HEK293 (cell line): Measurements from ENCODE around the gene SENP7.

Experiments
- CTCF ChIA-PET: fragments of 350-600 bp; formaldehyde crosslinking; extraction: SDS; loops from one replicate; lab custom pipeline; 2021; ENCODE audit warnings: antibody characterized with exemption; lab: Yijun Ruan, JAX
- POLR2A ChIA-PET: fragments of 300-600 bp; formaldehyde crosslinking; extraction: SDS; loops from one replicate; lab custom pipeline; 2020; ENCODE audit warnings: antibody characterized with exemption, inconsistent platforms; lab: Yijun Ruan, JAX
- H3K27ac ChIP-seq: fragments of 200-500 bp; sonication (Bioruptor generic); 2 replicates; pipeline ENCODE4 v1.5.1; 2014; ENCODE audit warnings: low read depth, low read length, control low read depth, inconsistent platforms; ENCODE audit errors: extremely low read depth
- H3K36me3 ChIP-seq, 2 experiments: fragments of 200-500 bp in 1 of 2; sonication (Bioruptor generic) in 1 of 2; 1 replicate in 1 of 2; 2 replicates in 1 of 2; pipeline ENCODE4 v1.5.1; 2014 to 2017; ENCODE audit warnings: inconsistent platforms in 2 of 2, low read length in 2 of 2; ENCODE audit not compliant: control insufficient read depth in 2 of 2, insufficient read depth in 1 of 2
- H3K4me1 ChIP-seq: fragments of 200-500 bp; sonication (Bioruptor generic); 2 replicates; pipeline ENCODE4 v1.5.1; 2014; ENCODE audit warnings: mild to moderate bottlenecking, low read length, inconsistent platforms; ENCODE audit not compliant: control insufficient read depth, insufficient read depth
- H3K4me3 ChIP-seq: 2 replicates; pipeline ENCODE4 v1.5.1; 2011; ENCODE audit warnings: low read depth, mild to moderate bottlenecking, control low read depth, low read length, moderate library complexity
- H3K9me3 ChIP-seq: fragments of 200-500 bp; sonication (Bioruptor generic); 2 replicates; pipeline ENCODE4 v1.5.1; 2014; ENCODE audit warnings: low read depth, low read length, inconsistent platforms; ENCODE audit not compliant: control insufficient read depth, insufficient read depth
- HOXC10 ChIP-seq: sonication (generic); formaldehyde crosslinking; IDR thresholded peaks from 2 replicates; pipeline ENCODE4 v1.8.1; 2023; ENCODE audit warnings: mild to moderate bottlenecking, missing genetic modification reagents
- KLF9 ChIP-seq: fragments of 450-650 bp; formaldehyde crosslinking; IDR thresholded peaks from 2 replicates; pipeline ENCODE4 v1.5.1; 2016; ENCODE audit warnings: missing biosample characterization, missing genetic modification characterization, low read depth
- PRDM10 ChIP-seq: fragments of 450-650 bp; formaldehyde crosslinking; IDR thresholded peaks from 2 replicates; pipeline ENCODE4 v1.5.1; 2016; ENCODE audit warnings: missing biosample characterization, missing genetic modification characterization
- SALL2 ChIP-seq: fragments of 450-650 bp; formaldehyde crosslinking; IDR thresholded peaks from 2 replicates; pipeline ENCODE4 v1.5.0; 2017; ENCODE audit warnings: missing biosample characterization, mild to moderate bottlenecking, missing genetic modification characterization, borderline replicate concordance
- SP2 ChIP-seq: fragments of 450-650 bp; formaldehyde crosslinking; IDR thresholded peaks from 2 replicates; pipeline ENCODE4 v1.5.1; 2016; ENCODE audit warnings: missing biosample characterization, missing genetic modification characterization
- YY1 ChIP-seq: fragments of 450-650 bp; formaldehyde crosslinking; IDR thresholded peaks from 2 replicates; pipeline ENCODE4 v1.5.1; 2018; ENCODE audit warnings: missing biosample characterization, missing genetic modification characterization
- ZBTB17 ChIP-seq: fragments of 450-650 bp; formaldehyde crosslinking; IDR thresholded peaks from 2 replicates; pipeline ENCODE4 v1.5.1; 2016; ENCODE audit warnings: missing biosample characterization, missing genetic modification characterization
- ZFHX2 ChIP-seq: fragments of 450-650 bp; formaldehyde crosslinking; conservative IDR thresholded peaks from 2 replicates; pipeline ENCODE4 v1.5.1; 2016; ENCODE audit warnings: missing biosample characterization, missing genetic modification characterization
- ZFP3 ChIP-seq: fragments of 450-650 bp; formaldehyde crosslinking; IDR thresholded peaks from 2 replicates; pipeline ENCODE4 v1.5.1; 2016; ENCODE audit warnings: low read depth, missing biosample characterization, missing genetic modification characterization
- ZNF24 ChIP-seq: fragments of 450-650 bp; formaldehyde crosslinking; IDR thresholded peaks from 2 replicates; pipeline ENCODE4 v1.5.1; 2016; ENCODE audit warnings: missing biosample characterization, missing genetic modification characterization
- ZNF510 ChIP-seq: fragments of 450-650 bp; formaldehyde crosslinking; IDR thresholded peaks from 2 replicates; pipeline ENCODE4 v1.5.1; 2018; ENCODE audit warnings: mild to moderate bottlenecking, missing genetic modification characterization, missing biosample characterization; ENCODE audit not compliant: insufficient replicate concordance
- ZNF549 ChIP-seq: fragments of 450-650 bp; IDR thresholded peaks from 2 replicates; pipeline ENCODE4 v1.5.1; 2018; ENCODE audit warnings: missing biosample characterization, missing genetic modification characterization, mild to moderate bottlenecking, inconsistent platforms, moderate library complexity
- ZNF610 ChIP-seq: fragments of 450-650 bp; formaldehyde crosslinking; IDR thresholded peaks from 2 replicates; pipeline ENCODE4 v1.5.1; 2016; ENCODE audit warnings: missing biosample characterization, missing genetic modification characterization, borderline replicate concordance
- ZNF660 ChIP-seq: fragments of 450-650 bp; IDR thresholded peaks from 2 replicates; pipeline ENCODE4 v1.5.1; 2018; ENCODE audit warnings: missing biosample characterization, mild to moderate bottlenecking, missing genetic modification characterization
- ZNF701 ChIP-seq: fragments of 450-650 bp; formaldehyde crosslinking; IDR thresholded peaks from 2 replicates; pipeline ENCODE4 v1.5.1; 2016; ENCODE audit warnings: missing biosample characterization, missing genetic modification characterization
- ZNF747 ChIP-seq: fragments of 450-650 bp; formaldehyde crosslinking; IDR thresholded peaks from 2 replicates; pipeline ENCODE4 v1.5.1; 2016; ENCODE audit warnings: missing biosample characterization, missing genetic modification characterization
- ZXDB ChIP-seq: fragments of 450-650 bp; formaldehyde crosslinking; IDR thresholded peaks from 2 replicates; pipeline ENCODE4 v1.5.1; 2016; ENCODE audit warnings: missing biosample characterization, missing genetic modification characterization
- TF ChIP-seq, protein P1 (sequence below): fragments of 450-650 bp; formaldehyde crosslinking; IDR thresholded peaks from 2 replicates; pipeline ENCODE4 v1.5.1; 2016; ENCODE audit warnings: missing biosample characterization, missing genetic modification characterization
- TF ChIP-seq, protein P2 (sequence below): fragments of 450-650 bp; formaldehyde crosslinking; IDR thresholded peaks from 2 replicates; pipeline ENCODE4 v1.5.1; 2016; ENCODE audit warnings: missing biosample characterization, missing genetic modification characterization

SENP7 gene

GRCh38 chr3:101466465-101467309, 46.3 kb downstream of the SENP7 start:
- Histone ChIP-seq H3K36me3 (no peaks in the 10 kb centered on the region), H3K4me3 (peak overlapping the region; percentile 23), H3K27ac (no peak overlapping the region; the same call in 1 of the 2 replicates), H3K9me3 (no peaks in the 10 kb centered on the region), H3K4me1 (no peaks in the 10 kb centered on the region)
- POLR2A ChIA-PET = no interaction called here
- TF ChIP-seq ZFHX2 (tag by site-specific recombination) (no peak), ZBTB17 (tag by site-specific recombination) (peak; percentile 50; the same call in 1 of the 2 replicates), KLF9 (tag by site-specific recombination) (0 out of 2 replicates have a peak, but pooled peaks have one; percentile 15), SP2 (0 out of 2 replicates have a peak, but pooled peaks have one; percentile 7), ZNF24 (tag by site-specific recombination) (no peak), PRDM10 (tag by site-specific recombination) (0 out of 2 replicates have a peak, but pooled peaks have one; percentile 14), SALL2 (tag by site-specific recombination) (no peak)
- TF ChIP-seq, protein P1, sequence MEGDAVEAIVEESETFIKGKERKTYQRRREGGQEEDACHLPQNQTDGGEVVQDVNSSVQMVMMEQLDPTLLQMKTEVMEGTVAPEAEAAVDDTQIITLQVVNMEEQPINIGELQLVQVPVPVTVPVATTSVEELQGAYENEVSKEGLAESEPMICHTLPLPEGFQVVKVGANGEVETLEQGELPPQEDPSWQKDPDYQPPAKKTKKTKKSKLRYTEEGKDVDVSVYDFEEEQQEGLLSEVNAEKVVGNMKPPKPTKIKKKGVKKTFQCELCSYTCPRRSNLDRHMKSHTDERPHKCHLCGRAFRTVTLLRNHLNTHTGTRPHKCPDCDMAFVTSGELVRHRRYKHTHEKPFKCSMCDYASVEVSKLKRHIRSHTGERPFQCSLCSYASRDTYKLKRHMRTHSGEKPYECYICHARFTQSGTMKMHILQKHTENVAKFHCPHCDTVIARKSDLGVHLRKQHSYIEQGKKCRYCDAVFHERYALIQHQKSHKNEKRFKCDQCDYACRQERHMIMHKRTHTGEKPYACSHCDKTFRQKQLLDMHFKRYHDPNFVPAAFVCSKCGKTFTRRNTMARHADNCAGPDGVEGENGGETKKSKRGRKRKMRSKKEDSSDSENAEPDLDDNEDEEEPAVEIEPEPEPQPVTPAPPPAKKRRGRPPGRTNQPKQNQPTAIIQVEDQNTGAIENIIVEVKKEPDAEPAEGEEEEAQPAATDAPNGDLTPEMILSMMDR = no peak
- TF ChIP-seq, protein P2, sequence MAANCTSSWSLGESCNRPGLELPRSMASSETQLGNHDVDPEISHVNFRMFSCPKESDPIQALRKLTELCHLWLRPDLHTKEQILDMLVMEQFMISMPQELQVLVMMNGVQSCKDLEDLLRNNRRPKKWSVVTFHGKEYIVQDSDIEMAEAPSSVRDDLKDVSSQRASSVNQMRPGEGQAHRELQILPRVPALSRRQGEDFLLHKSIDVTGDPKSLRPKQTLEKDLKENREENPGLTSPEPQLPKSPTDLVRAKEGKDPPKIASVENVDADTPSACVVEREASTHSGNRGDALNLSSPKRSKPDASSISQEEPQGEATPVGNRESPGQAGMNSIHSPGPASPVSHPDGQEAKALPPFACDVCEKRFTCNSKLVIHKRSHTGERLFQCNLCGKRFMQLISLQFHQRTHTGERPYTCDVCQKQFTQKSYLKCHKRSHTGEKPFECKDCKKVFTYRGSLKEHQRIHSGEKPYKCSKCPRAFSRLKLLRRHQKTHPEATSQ (tag by site-specific recombination) = no peak
- CTCF ChIA-PET = no interaction called here

- no peaks in the 10 kb centered on the region for H3K9me3 ChIP-seq
- H3K27ac ChIP-seq = no peak overlapping the region
- no peak for TF ChIP-seq HOXC10 (CRISPR knock-in tag)
- peak; percentile 96 for TF ChIP-seq ZNF610
- no peaks in the 10 kb centered on the region for H3K36me3 ChIP-seq
- H3K4me1 ChIP-seq = no peaks in the 10 kb centered on the region
- no peak overlapping the region for H3K4me3 ChIP-seq
- CTCF ChIA-PET = no interaction called here
- POLR2A ChIA-PET = no interaction called here
Observed at GRCh38 chr3:101464235-101464634, 48.8 kb downstream of the SENP7 start.

DNA sequence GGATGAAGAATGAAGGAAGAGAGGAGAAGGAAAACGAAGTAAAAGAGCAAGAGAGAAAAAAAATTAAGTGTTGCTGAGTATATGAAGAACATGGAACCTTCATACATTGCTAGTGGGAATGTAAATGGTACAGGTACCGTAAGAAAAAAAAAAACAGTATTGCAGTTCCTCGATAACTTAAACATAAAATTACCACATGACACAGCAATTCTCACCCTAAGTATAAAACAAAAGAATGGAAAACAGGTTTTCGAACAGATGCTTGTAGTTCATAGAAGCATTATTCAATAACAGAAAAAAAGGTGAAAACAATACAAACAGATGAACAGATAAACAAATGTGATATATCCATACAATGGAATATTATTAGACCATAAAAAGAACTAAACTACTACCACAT, 51.6 kb downstream of the SENP7 start:
- Histone ChIP-seq H3K4me3 (no peak overlapping the region), H3K27ac (no peak overlapping the region), H3K9me3 (no peaks in the 10 kb centered on the region), H3K4me1 (no peaks in the 10 kb centered on the region), H3K36me3 (peaks cover 0 to 4% of the 10 kb centered on the region in 2 experiments; a peak in 1 of 3 replicates)
- ChIA-PET CTCF (no interaction called here), POLR2A (no interaction called here)
- TF ChIP-seq ZFP3 (tag by site-specific recombination) = no peak
- no peak for TF ChIP-seq ZNF660
- no peak for TF ChIP-seq YY1 (tag by site-specific recombination)
- TF ChIP-seq ZNF701 = no peak
- TF ChIP-seq ZNF549 (tag by site-specific recombination) = no peak
- no peak for TF ChIP-seq ZNF510 (tag by site-specific recombination)
- TF ChIP-seq ZNF747 (tag by site-specific recombination) = no peak
- no peak for TF ChIP-seq ZXDB
